AG08395 (cell line): ENCODE data around the gene G6PC1.
"Not testable (repeated sequence)": the region's sequence is repeated elsewhere in the genome, so short reads cannot be mapped to it uniquely, and the experiment has no call there.

Experiments
- DNase-seq: peaks from one replicate; pipeline ENCODE4 v3.0.0; 2012; ENCODE audit warnings: mixed read lengths, low spot score

Gene G6PC1

GRCh38 chr17:42900460-42901331 lies at the start of gene G6PC1:
G6PC1 (plus strand) TSS chr17:42900799; CDS start chr17:42900877, 78 bp downstream.
- no peak for DNase-seq

GRCh38 chr17:42850954-42851353 lies 49.6 kb upstream of the G6PC1 start, which contains the start of gene AOC3:
AOC3 (plus strand) TSS chr17:42851199; CDS start chr17:42851344, 145 bp downstream.
- DNase-seq = no peak

GRCh38 chr17:42851371-42852240 lies 49.0 kb upstream of the G6PC1 start:
- DNase-seq = not testable (repeated sequence)

GRCh38 chr17:42852351-42852750 lies 48.2 kb upstream of the G6PC1 start:
- no peak for DNase-seq

GRCh38 chr17:42853004-42853403 lies 47.6 kb upstream of the G6PC1 start:
- no peak for DNase-seq

GRCh38 chr17:42853597-42853967 lies 47.0 kb upstream of the G6PC1 start:
- DNase-seq = no peak

- DNase-seq = no peak
Measured at GRCh38 chr17:42853968-42854790, 46.4 kb upstream of the G6PC1 start.

- no peak for DNase-seq
Measured at GRCh38 chr17:42855048-42855596, 45.5 kb upstream of the G6PC1 start.

GRCh38 chr17:42856093-42856492 lies 44.5 kb upstream of the G6PC1 start:
- not testable (repeated sequence) for DNase-seq

- not testable (repeated sequence) for DNase-seq
Measured at GRCh38 chr17:42856516-42856915, 44.1 kb upstream of the G6PC1 start.

- DNase-seq = no peak
Measured at GRCh38 chr17:42857389-42857788, 43.2 kb upstream of the G6PC1 start.

- no peak for DNase-seq
Measured at GRCh38 chr17:42865638-42866094, 34.9 kb upstream of the G6PC1 start.

- no peak for DNase-seq
Measured at GRCh38 chr17:42866216-42866615, 34.4 kb upstream of the G6PC1 start.

GRCh38 chr17:42866631-42867575 lies 33.7 kb upstream of the G6PC1 start:
- no peak for DNase-seq

GRCh38 chr17:42867694-42868261 lies 32.8 kb upstream of the G6PC1 start:
- DNase-seq = not testable (repeated sequence)

- DNase-seq = no peak
Measured at GRCh38 chr17:42868338-42868737, 32.3 kb upstream of the G6PC1 start.

- no peak for DNase-seq
Measured at GRCh38 chr17:42871647-42872046, 29.0 kb upstream of the G6PC1 start.

- DNase-seq = no peak
Measured at GRCh38 chr17:42872251-42872965, 28.2 kb upstream of the G6PC1 start.

GRCh38 chr17:42873315-42873714 lies 27.3 kb upstream of the G6PC1 start:
- no peak for DNase-seq
